IMR-90 (cell line): ENCODE results near the gene PTPRG. TPM values are rescaled to one million over a fixed set of nuclear protein-coding genes. Genes with fewer than 3 reads are reported as not detected.

ENCODE experiments used
- ATAC-seq: fragments of 200-7000 bp; cut with Tn5 transposase; 2 replicates; pipeline ENCODE4 v1.9.1; 2020; ENCODE audit warnings: low read depth, mild to moderate bottlenecking, moderate library complexity
- BruUV-seq: library from RNA; stranded (reverse); fragments of 400-500 nt; replicated peaks from 2 replicates; lab custom pipeline; 2021; lab: Mats Ljungman, UMichigan
- CTCF ChIA-PET: fragments of 300-600 bp; formaldehyde crosslinking; extraction: SDS; loops from one replicate; lab custom pipeline; 2021; ENCODE audit warnings: antibody characterized with exemption; lab: Yijun Ruan, JAX
- POLR2A ChIA-PET: fragments of 300-600 bp; sonication (Branson Sonifier 250); formaldehyde crosslinking; loops from one replicate; lab custom pipeline; 2022; ENCODE audit warnings: antibody characterized with exemption; ENCODE audit not compliant: unreplicated experiment; lab: Charles Lee
- DNase-seq: peaks from one replicate; pipeline ENCODE4 v3.0.0; 2013
- H2AFZ ChIP-seq: replicated peaks from 2 replicates; pipeline ENCODE3; 2013; ENCODE audit warnings: low read length, mild to moderate bottlenecking; ENCODE audit not compliant: poor library complexity
- H2AK5ac ChIP-seq: 2 replicates; pipeline ENCODE4 v1.6.1; 2013; ENCODE audit warnings: low read depth, low read length, inconsistent platforms
- H2AK9ac ChIP-seq: replicated peaks from 2 replicates; pipeline ENCODE3; 2013; ENCODE audit warnings: mild to moderate bottlenecking, low read depth, low read length, moderate library complexity; ENCODE audit not compliant: poor library complexity
- H2BK120ac ChIP-seq: 2 replicates; pipeline ENCODE4 v1.6.1; 2013; ENCODE audit warnings: low read depth, low read length, inconsistent platforms
- H2BK15ac ChIP-seq: 3 replicates; pipeline ENCODE4 v1.6.1; 2013; ENCODE audit warnings: low read depth, low read length, inconsistent platforms
- H2BK20ac ChIP-seq: 2 replicates; pipeline ENCODE4 v1.6.1; 2013; ENCODE audit warnings: low read depth, mild to moderate bottlenecking, inconsistent platforms, low read length, moderate library complexity
- H2BK5ac ChIP-seq: 2 replicates; pipeline ENCODE4 v1.6.1; 2013; ENCODE audit warnings: mild to moderate bottlenecking, low read depth, low read length, inconsistent platforms; ENCODE audit not compliant: poor library complexity, severe bottlenecking
- H3K14ac ChIP-seq: replicated peaks from 2 replicates; pipeline ENCODE4 v1.6.1; 2013; ENCODE audit warnings: low read depth, low read length, inconsistent platforms
- H3K18ac ChIP-seq: 2 replicates; pipeline ENCODE4 v1.6.1; 2013; ENCODE audit warnings: low read depth, low read length, control low read depth
- H3K23ac ChIP-seq: 2 replicates; pipeline ENCODE4 v1.6.1; 2013; ENCODE audit warnings: low read depth, low read length, inconsistent platforms
- H3K27ac ChIP-seq: 2 replicates; pipeline ENCODE4 v1.5.1; 2013; ENCODE audit warnings: mild to moderate bottlenecking, control low read depth, low read length; ENCODE audit not compliant: insufficient read depth
- H3K27me3 ChIP-seq: 2 replicates; pipeline ENCODE4 v1.6.1; 2013; ENCODE audit warnings: low read length; ENCODE audit not compliant: control insufficient read depth, insufficient read depth
- H3K36me3 ChIP-seq: 2 replicates; pipeline ENCODE4 v1.6.1; 2013; ENCODE audit warnings: low read length, mixed read lengths; ENCODE audit not compliant: control insufficient read depth, insufficient read depth
- H3K4ac ChIP-seq: 2 replicates; pipeline ENCODE4 v1.6.1; 2013; ENCODE audit warnings: low read depth, low read length, inconsistent platforms
- H3K4me1 ChIP-seq: 2 replicates; pipeline ENCODE4 v1.6.1; 2013; ENCODE audit warnings: low read length, mixed read lengths; ENCODE audit not compliant: control insufficient read depth, insufficient read depth
- H3K4me2 ChIP-seq: 2 replicates; pipeline ENCODE4 v1.6.1; 2013; ENCODE audit warnings: low read depth, mild to moderate bottlenecking, control low read depth, low read length, moderate library complexity
- H3K4me3 ChIP-seq: 2 replicates; pipeline ENCODE4 v1.5.1; 2013; ENCODE audit warnings: low read depth, mild to moderate bottlenecking, control low read depth, low read length, moderate library complexity; ENCODE audit not compliant: insufficient read depth
- H3K56ac ChIP-seq: 2 replicates; pipeline ENCODE4 v1.6.1; 2013; ENCODE audit warnings: low read length, inconsistent platforms; ENCODE audit not compliant: insufficient read depth; ENCODE audit errors: extremely low read depth
- H3K79me1 ChIP-seq, 2 experiments: 2 replicates each; pipeline ENCODE4 v1.6.1; 2013; ENCODE audit warnings: low read length in 2 of 2, inconsistent platforms in 1 of 2, low read depth in 1 of 2
- H3K9ac ChIP-seq: 2 replicates; pipeline ENCODE4 v1.6.1; 2013; ENCODE audit warnings: low read depth, low read length, control low read depth
- H3K9me1 ChIP-seq: 2 replicates; pipeline ENCODE4 v1.6.1; 2013; ENCODE audit warnings: low read length, inconsistent platforms; ENCODE audit not compliant: insufficient read depth
- H3K9me3 ChIP-seq: 2 replicates; pipeline ENCODE4 v1.6.1; 2013; ENCODE audit warnings: low read length; ENCODE audit not compliant: control insufficient read depth, insufficient read depth
- H4K20me1 ChIP-seq: 2 replicates; pipeline ENCODE4 v1.6.1; 2013; ENCODE audit warnings: low read length, inconsistent platforms; ENCODE audit not compliant: insufficient read depth
- H4K5ac ChIP-seq: 2 replicates; pipeline ENCODE4 v1.6.1; 2013; ENCODE audit warnings: mild to moderate bottlenecking, low read depth, low read length, control low read depth
- H4K8ac ChIP-seq, 2 experiments: 2 replicates each; pipeline ENCODE4 v1.6.1; 2013; ENCODE audit warnings: low read depth in 2 of 2, low read length in 2 of 2, control low read depth in 1 of 2, inconsistent platforms in 1 of 2
- H4K91ac ChIP-seq: 2 replicates; pipeline ENCODE4 v1.6.1; 2013; ENCODE audit warnings: low read depth, low read length, inconsistent platforms; ENCODE audit not compliant: insufficient read depth
- CHD1 ChIP-seq: IDR thresholded peaks from 2 replicates; pipeline ENCODE4 v1.6.1; 2012; ENCODE audit warnings: low read depth, low read length, improper control_type of control experiment
- MXI1 ChIP-seq: IDR thresholded peaks from 2 replicates; pipeline ENCODE4 v1.6.1; 2012; ENCODE audit warnings: low read depth, mild to moderate bottlenecking, low read length, moderate library complexity, borderline replicate concordance
- POLR2A ChIP-seq: IDR thresholded peaks from 2 replicates; pipeline ENCODE4 v1.6.1; 2012; ENCODE audit warnings: mild to moderate bottlenecking, low read depth, low read length
- RCOR1 ChIP-seq: IDR thresholded peaks from 2 replicates; pipeline ENCODE4 v1.6.1; 2012; ENCODE audit warnings: mild to moderate bottlenecking, low read length, improper control_type of control experiment; ENCODE audit not compliant: insufficient replicate concordance
- WGBS, 2 experiments: methylation state at CpG; one replicate each; pipeline versions ENCODE4 v1.1.5 to v1.1.7; 2013; ENCODE audit warnings: missing lambda C conversion rate in 2 of 2; ENCODE audit not compliant: insufficient read length in 1 of 2; ENCODE audit errors: extremely low coverage in 2 of 2; 5-methylcytosine and 5-hydroxymethylcytosine counted together
- dilution Hi-C: fragments of 300-500 bp; cut with HindIII; formaldehyde crosslinking; loops from one replicate; pipeline ENCODE4 v1.14.3; 2018; ENCODE audit warnings: low sequenced_read_pairs; ENCODE audit not compliant: unreplicated experiment
- in situ Hi-C: fragments of 300-500 bp; cut with MboI; formaldehyde crosslinking; loops from 3 replicates; pipeline ENCODE4 v1.14.3; 2019; ENCODE audit warnings: low sequenced_read_pairs, inconsistent platforms, mixed read lengths
- intact Hi-C: fragments of 100-400 bp; cut with micrococcal nuclease; formaldehyde crosslinking; loops from 2 replicates; pipeline ENCODE4 v1.10.0; 2022
- polyA plus RNA-seq, 3 experiments: library from polyadenylated mRNA; depleted of rRNA; stranded (reverse); fragments of >200 nt; gene quantifications; 2 replicates each; pipeline ENCODE4 v1.2.3, GENCODE V29; 2012; ENCODE audit warnings: low replicate concordance in 1 of 3
- total RNA-seq: library from RNA; depleted of rRNA; stranded (reverse); fragments of >200 nt; gene quantifications from 2 replicates; pipeline ENCODE4 v1.2.3, GENCODE V29; 2012
- TF ChIP-seq, protein P1 (sequence below): conservative IDR thresholded peaks from 2 replicates; pipeline ENCODE4 v1.5.1; 2012; ENCODE audit warnings: mild to moderate bottlenecking, low read depth, low read length, improper control_type of control experiment

PTPRG gene
- total and polyA plus RNA-seq, 2 of the 4 experiments (the other 2 are of a cell fraction), result 7.7 to 31.0 TPM

GRCh38 chr3:61866961-61867461 lies 305.6 kb downstream of the PTPRG start:
- Histone ChIP-seq H2BK15ac (no peak overlapping the region), H4K91ac (no peak overlapping the region), H3K9me1 (0 out of 2 replicates have a peak, but pooled peaks cover 5% of the 10 kb centered on the region), H3K9ac (no peak overlapping the region), H3K4me2 (no peak overlapping the region), H3K4me3 (no peak overlapping the region), H3K79me1 (peaks cover 11 to 38% of the 10 kb centered on the region in 2 experiments), H3K4ac (no peak overlapping the region), H3K18ac (no peak overlapping the region), H2AFZ (no peak overlapping the region), H2AK9ac (no peak overlapping the region), H2BK20ac (no peak overlapping the region), H2BK5ac (no peak overlapping the region), H3K4me1 (0 out of 2 replicates have a peak, but pooled peaks cover 2% of the 10 kb centered on the region), H4K20me1 (peaks cover 17% of the 10 kb centered on the region; the same call in 1 of the 2 replicates), H3K9me3 (no peaks in the 10 kb centered on the region), H3K27ac (no peak overlapping the region), H3K23ac (no peak overlapping the region), H3K36me3 (no peaks in the 10 kb centered on the region), H2AK5ac (no peak overlapping the region), H4K5ac (no peak overlapping the region), H2BK120ac (no peak overlapping the region), H3K56ac (no peak overlapping the region), H3K27me3 (no peaks in the 10 kb centered on the region), H3K14ac (no peak overlapping the region), H4K8ac (no peak overlapping the region)
- dilution Hi-C loops, result no loop called here
- ATAC-seq (no peak), DNase-seq (no peak)
- 89% methylated on average over 4 of the region's 7 CpGs; no CpG with 5 or more reads in 1 of the 2 experiments for WGBS, 2 experiments
- CTCF ChIA-PET, result interaction anchor here (0.5 kb wide), 1 partner anchor 105 kb away, joined by 3 read pairs; no protein-coding TSS in a partner anchor
- intact Hi-C loops, result no loop called here
- in situ Hi-C loops, result no loop called here
- TF ChIP-seq CHD1 (no peak), POLR2A (no peak), MXI1 (no peak), RCOR1 (no peak)
- TF ChIP-seq, protein P1, sequence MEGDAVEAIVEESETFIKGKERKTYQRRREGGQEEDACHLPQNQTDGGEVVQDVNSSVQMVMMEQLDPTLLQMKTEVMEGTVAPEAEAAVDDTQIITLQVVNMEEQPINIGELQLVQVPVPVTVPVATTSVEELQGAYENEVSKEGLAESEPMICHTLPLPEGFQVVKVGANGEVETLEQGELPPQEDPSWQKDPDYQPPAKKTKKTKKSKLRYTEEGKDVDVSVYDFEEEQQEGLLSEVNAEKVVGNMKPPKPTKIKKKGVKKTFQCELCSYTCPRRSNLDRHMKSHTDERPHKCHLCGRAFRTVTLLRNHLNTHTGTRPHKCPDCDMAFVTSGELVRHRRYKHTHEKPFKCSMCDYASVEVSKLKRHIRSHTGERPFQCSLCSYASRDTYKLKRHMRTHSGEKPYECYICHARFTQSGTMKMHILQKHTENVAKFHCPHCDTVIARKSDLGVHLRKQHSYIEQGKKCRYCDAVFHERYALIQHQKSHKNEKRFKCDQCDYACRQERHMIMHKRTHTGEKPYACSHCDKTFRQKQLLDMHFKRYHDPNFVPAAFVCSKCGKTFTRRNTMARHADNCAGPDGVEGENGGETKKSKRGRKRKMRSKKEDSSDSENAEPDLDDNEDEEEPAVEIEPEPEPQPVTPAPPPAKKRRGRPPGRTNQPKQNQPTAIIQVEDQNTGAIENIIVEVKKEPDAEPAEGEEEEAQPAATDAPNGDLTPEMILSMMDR, result no peak
- BruUV-seq, result no TSS peak
- POLR2A ChIA-PET, result no interaction called here
